ENCODE results near the gene MAGEA2B. TPM values are rescaled to one million over a fixed set of nuclear protein-coding genes. Genes with fewer than 3 reads are reported as not detected.
A peak's percentile ranks its signal among the peaks of the same experiment; 100 is the strongest.
"Not testable (repeated sequence)": the region's sequence is repeated elsewhere in the genome, so short reads cannot be mapped to it uniquely, and the experiment has no call there.

Gene MAGEA2B
- total and polyA plus RNA-seq, 9 of the 15 experiments (the other 6 are each of a cell fraction or from before 2014, with no cell fraction given) = 1.9 to 53.3 (median 10.0) TPM

DNA sequence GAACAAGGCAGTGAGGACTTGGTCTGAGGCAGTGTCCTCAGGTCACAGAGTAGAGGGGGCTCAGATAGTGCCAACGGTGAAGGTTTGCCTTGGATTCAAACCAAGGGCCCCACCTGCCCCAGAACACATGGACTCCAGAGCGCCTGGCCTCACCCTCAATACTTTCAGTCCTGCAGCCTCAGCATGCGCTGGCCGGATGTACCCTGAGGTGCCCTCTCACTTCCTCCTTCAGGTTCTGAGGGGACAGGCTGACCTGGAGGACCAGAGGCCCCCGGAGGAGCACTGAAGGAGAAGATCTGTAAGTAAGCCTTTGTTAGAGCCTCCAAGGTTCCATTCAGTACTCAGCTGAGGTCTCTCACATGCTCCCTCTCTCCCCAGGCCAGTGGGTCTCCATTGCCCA, 14.0 kb upstream of the MAGEA2B start:
- POLR2A ChIA-PET; H3K79me2 ChIP-seq (ENCODE audit: control insufficient read depth, insufficient read depth, low read length); H3K4me1 ChIP-seq (replicated peaks in 1 of 2; ENCODE audit: control insufficient read depth in 2 of 2, insufficient read depth in 2 of 2, low read length in 2 of 2); H3K9me3 ChIP-seq (replicated peaks; ENCODE audit: control insufficient read depth, insufficient read depth, low read depth, low read length); H3K36me3 ChIP-seq (ENCODE audit: control insufficient read depth, insufficient read depth, low read length); H2AFZ ChIP-seq (ENCODE audit: low read depth, low read length); DNase-seq (ENCODE audit: extremely low read depth in 1 of 4, low spot score in 3 of 4); H3K4me3 ChIP-seq; FAIRE-seq; H3K4me2 ChIP-seq (ENCODE audit: insufficient read depth, low read length); H3K9ac ChIP-seq (ENCODE audit: insufficient read depth in 1 of 2, low read depth in 2 of 2, low read length in 2 of 2); intact Hi-C loops (cut with micrococcal nuclease); H4K20me1 ChIP-seq (replicated peaks; ENCODE audit: control insufficient read depth, insufficient read depth, low read length); H3K27ac ChIP-seq (ENCODE audit: extremely low read depth, low read depth, low read length); CTCF ChIA-PET (ENCODE audit: low intra/inter-chr PET ratio); ATAC-seq; H3K9me1 ChIP-seq (ENCODE audit: control insufficient read depth, insufficient read depth, low read length); BruUV-seq (replicated peaks); H3K27me3 ChIP-seq (ENCODE audit: control insufficient read depth in 2 of 2, insufficient read depth in 2 of 2, low read length in 2 of 2): not testable (repeated sequence)
- in situ Hi-C loops (cut with MboI) = loop anchor here (5.0 kb wide), 1 partner anchor 67 kb away; the partner anchor contains the start of gene MAGEA6
- 100% methylated on average over 3 of the region's 5 CpGs for WGBS (ENCODE audit: insufficient coverage, low coverage, missing lambda C conversion rate)

DNA sequence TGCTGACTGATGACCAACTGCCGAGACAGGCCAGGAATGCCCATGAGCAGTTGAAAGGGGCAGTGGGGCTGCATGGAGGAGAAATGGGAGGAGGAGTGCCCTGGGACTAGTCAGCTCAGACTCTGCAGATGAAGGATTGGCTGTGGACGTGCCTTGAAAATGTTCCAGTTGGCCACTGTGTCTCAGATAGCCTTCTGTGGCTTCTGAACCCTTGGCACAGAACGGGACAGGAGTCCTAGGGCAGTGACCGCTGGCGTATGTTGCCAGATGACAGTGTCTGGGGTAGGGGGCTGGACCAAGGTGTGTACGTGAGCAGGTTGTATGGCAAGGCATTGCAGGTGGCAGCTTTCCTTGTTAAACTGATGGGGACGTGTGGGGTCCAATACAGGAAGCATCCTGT, 7.9 kb upstream of the MAGEA2B start:
- 31% methylated on average over 2 of the region's 7 CpGs for WGBS (ENCODE audit: insufficient coverage, low coverage, missing lambda C conversion rate)
- peak; percentile 15 for FAIRE-seq
- H3K27ac ChIP-seq (ENCODE audit: extremely low read depth, low read depth, low read length); CTCF ChIA-PET (ENCODE audit: low intra/inter-chr PET ratio); ATAC-seq; DNase-seq (ENCODE audit: extremely low read depth in 1 of 4, low spot score in 3 of 4); H3K36me3 ChIP-seq (ENCODE audit: control insufficient read depth, insufficient read depth, low read length); H3K4me1 ChIP-seq (replicated peaks in 1 of 2; ENCODE audit: control insufficient read depth in 2 of 2, insufficient read depth in 2 of 2, low read length in 2 of 2); H3K4me3 ChIP-seq; H3K27me3 ChIP-seq (ENCODE audit: control insufficient read depth in 2 of 2, insufficient read depth in 2 of 2, low read length in 2 of 2); H3K9ac ChIP-seq (ENCODE audit: insufficient read depth in 1 of 2, low read depth in 2 of 2, low read length in 2 of 2); in situ Hi-C loops (cut with MboI); H3K9me3 ChIP-seq (replicated peaks; ENCODE audit: control insufficient read depth, insufficient read depth, low read depth, low read length); H3K4me2 ChIP-seq (ENCODE audit: insufficient read depth, low read length); POLR2A ChIA-PET; H4K20me1 ChIP-seq (replicated peaks; ENCODE audit: control insufficient read depth, insufficient read depth, low read length); BruUV-seq (replicated peaks); H2AFZ ChIP-seq (ENCODE audit: low read depth, low read length); H3K79me2 ChIP-seq (ENCODE audit: control insufficient read depth, insufficient read depth, low read length); H3K9me1 ChIP-seq (ENCODE audit: control insufficient read depth, insufficient read depth, low read length); intact Hi-C loops (cut with micrococcal nuclease): not testable (repeated sequence)

GRCh38 chrX:152709173-152709572, 5.3 kb upstream of the MAGEA2B start, which contains the start of gene CSAG2:
CSAG2 (minus strand) TSS chrX:152709273; CDS start chrX:152709112, 161 bp downstream.
- H3K4me3 ChIP-seq; intact Hi-C loops (cut with micrococcal nuclease); H3K9me1 ChIP-seq (ENCODE audit: control insufficient read depth, insufficient read depth, low read length); H3K27me3 ChIP-seq (ENCODE audit: control insufficient read depth in 2 of 2, insufficient read depth in 2 of 2, low read length in 2 of 2); H3K79me2 ChIP-seq (ENCODE audit: control insufficient read depth, insufficient read depth, low read length); H3K27ac ChIP-seq (ENCODE audit: extremely low read depth, low read depth, low read length); H3K36me3 ChIP-seq (ENCODE audit: control insufficient read depth, insufficient read depth, low read length); ATAC-seq; DNase-seq (ENCODE audit: extremely low read depth in 1 of 4, low spot score in 3 of 4); H3K9ac ChIP-seq (ENCODE audit: insufficient read depth in 1 of 2, low read depth in 2 of 2, low read length in 2 of 2); H3K4me1 ChIP-seq (replicated peaks in 1 of 2; ENCODE audit: control insufficient read depth in 2 of 2, insufficient read depth in 2 of 2, low read length in 2 of 2); H4K20me1 ChIP-seq (replicated peaks; ENCODE audit: control insufficient read depth, insufficient read depth, low read length); FAIRE-seq; POLR2A ChIA-PET; H2AFZ ChIP-seq (ENCODE audit: low read depth, low read length); H3K9me3 ChIP-seq (replicated peaks; ENCODE audit: control insufficient read depth, insufficient read depth, low read depth, low read length); in situ Hi-C loops (cut with MboI); H3K4me2 ChIP-seq (ENCODE audit: insufficient read depth, low read length); CTCF ChIA-PET (ENCODE audit: low intra/inter-chr PET ratio); BruUV-seq (replicated peaks): not testable (repeated sequence)
- no CpG with 5 or more reads among the region's 2 CpGs for WGBS (ENCODE audit: insufficient coverage, low coverage, missing lambda C conversion rate)

- H3K9me3 ChIP-seq (replicated peaks; ENCODE audit: control insufficient read depth, insufficient read depth, low read depth, low read length); DNase-seq (ENCODE audit: extremely low read depth in 1 of 4, low spot score in 3 of 4); H3K4me2 ChIP-seq (ENCODE audit: insufficient read depth, low read length); H3K79me2 ChIP-seq (ENCODE audit: control insufficient read depth, insufficient read depth, low read length); H3K4me3 ChIP-seq; intact Hi-C loops (cut with micrococcal nuclease); H2AFZ ChIP-seq (ENCODE audit: low read depth, low read length); in situ Hi-C loops (cut with MboI); H3K4me1 ChIP-seq (replicated peaks in 1 of 2; ENCODE audit: control insufficient read depth in 2 of 2, insufficient read depth in 2 of 2, low read length in 2 of 2); CTCF ChIA-PET (ENCODE audit: low intra/inter-chr PET ratio); POLR2A ChIA-PET; H3K9me1 ChIP-seq (ENCODE audit: control insufficient read depth, insufficient read depth, low read length); H3K27me3 ChIP-seq (ENCODE audit: control insufficient read depth in 2 of 2, insufficient read depth in 2 of 2, low read length in 2 of 2); H3K27ac ChIP-seq (ENCODE audit: extremely low read depth, low read depth, low read length); H3K9ac ChIP-seq (ENCODE audit: insufficient read depth in 1 of 2, low read depth in 2 of 2, low read length in 2 of 2); H3K36me3 ChIP-seq (ENCODE audit: control insufficient read depth, insufficient read depth, low read length); FAIRE-seq; BruUV-seq (replicated peaks); H4K20me1 ChIP-seq (replicated peaks; ENCODE audit: control insufficient read depth, insufficient read depth, low read length): not testable (repeated sequence)
- ATAC-seq = peak; percentile 41; the same call in 2 of the 3 replicates
- no CpG with 5 or more reads among the region's 5 CpGs for WGBS (ENCODE audit: insufficient coverage, low coverage, missing lambda C conversion rate)
Observed at GRCh38 chrX:152713195-152713594, 1.2 kb upstream of the MAGEA2B start.

Measured in K562 (cell line).